Stomach (tissue), 4 donors: ENCODE measurements around the gene LRRN1.

Experiments
- CTCF ChIP-seq, 7 experiments: fragments of 450-650 bp in 4 of 7; fragments of 200-600 bp in 3 of 7; sonication (generic) in 3 of 7; IDR thresholded peaks; one replicate each; pipeline ENCODE4 v1.5.1; 2016 to 2019; ENCODE audit warnings: antibody characterized with exemption in 7 of 7, control low read depth in 2 of 7, mild to moderate bottlenecking in 1 of 7
- EP300 ChIP-seq: sonication (generic); formaldehyde crosslinking; IDR thresholded peaks from one replicate; pipeline ENCODE4 v1.6.1; 2017; ENCODE audit warnings: antibody characterized with exemption
- POLR2A ChIP-seq, 4 donors: fragments of 450-650 bp; IDR thresholded peaks; one replicate each; pipeline ENCODE4 v1.6.1; 2016; ENCODE audit warnings: antibody characterized with exemption in 4 of 4, control low read depth in 2 of 4, mild to moderate bottlenecking in 1 of 4, moderate library complexity in 1 of 4
- POLR2AphosphoS5 ChIP-seq, 3 donors: sonication (generic); formaldehyde crosslinking; IDR thresholded peaks; one replicate each; pipeline ENCODE4 v1.6.1; 2016; ENCODE audit warnings: antibody characterized with exemption in 3 of 3

DNA sequence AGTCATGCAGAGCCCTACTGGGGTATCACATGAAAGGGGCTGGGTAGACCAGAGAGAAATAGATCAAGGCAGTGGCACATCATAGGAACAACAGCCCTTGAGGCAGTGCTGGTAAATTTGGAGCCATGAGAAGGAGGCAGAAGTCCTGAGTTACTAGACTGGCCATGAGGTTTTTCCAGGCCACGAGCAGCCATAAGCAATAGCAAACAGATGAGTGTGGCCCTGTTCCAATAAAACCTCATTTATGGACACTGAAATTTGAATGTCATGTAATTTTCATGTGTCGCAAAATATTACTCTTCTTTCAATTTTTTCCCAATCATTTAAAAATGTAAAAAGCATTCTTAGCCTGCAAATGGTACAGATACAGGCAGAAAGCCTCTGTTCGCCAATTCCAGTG, 28.1 kb upstream of the LRRN1 start:
- no peak for TF ChIP-seq CTCF (IDR thresholded peaks at IDR 0.05)
- no peak for TF ChIP-seq POLR2A (IDR thresholded peaks at IDR 0.05)
- no peak for TF ChIP-seq EP300
- TF ChIP-seq POLR2AphosphoS5 (IDR thresholded peaks at IDR 0.05), result no peak
